Vagina (tissue), 2 donors: Measurements from ENCODE around the gene IL1RAPL2.

Source experiments
- CTCF ChIP-seq, 3 experiments: fragments of 450-650 bp in 2 of 3; fragments of 200-600 bp in 1 of 3; sonication (generic) in 1 of 3; IDR thresholded peaks; one replicate each; pipeline ENCODE4 v1.5.1; 2017 to 2019; ENCODE audit warnings: antibody characterized with exemption in 3 of 3, mild to moderate bottlenecking in 2 of 3, moderate library complexity in 2 of 3
- POLR2A ChIP-seq, 2 donors: fragments of 450-650 bp; IDR thresholded peaks; one replicate each; pipeline ENCODE4 v1.6.1; 2017; ENCODE audit warnings: antibody characterized with exemption in 2 of 2, mild to moderate bottlenecking in 2 of 2, moderate library complexity in 2 of 2

- TF ChIP-seq CTCF (IDR thresholded peaks at IDR 0.05) (no peak), POLR2A (IDR thresholded peaks at IDR 0.05) (no peak)
Measured at GRCh38 chrX:105267167-105267566, 701.2 kb downstream of the IL1RAPL2 start.
